ENCODE results near the gene TNFSF9.
"Not testable (repeated sequence)": the region's sequence is repeated elsewhere in the genome, so short reads cannot be mapped to it uniquely, and the experiment has no call there.

DNA sequence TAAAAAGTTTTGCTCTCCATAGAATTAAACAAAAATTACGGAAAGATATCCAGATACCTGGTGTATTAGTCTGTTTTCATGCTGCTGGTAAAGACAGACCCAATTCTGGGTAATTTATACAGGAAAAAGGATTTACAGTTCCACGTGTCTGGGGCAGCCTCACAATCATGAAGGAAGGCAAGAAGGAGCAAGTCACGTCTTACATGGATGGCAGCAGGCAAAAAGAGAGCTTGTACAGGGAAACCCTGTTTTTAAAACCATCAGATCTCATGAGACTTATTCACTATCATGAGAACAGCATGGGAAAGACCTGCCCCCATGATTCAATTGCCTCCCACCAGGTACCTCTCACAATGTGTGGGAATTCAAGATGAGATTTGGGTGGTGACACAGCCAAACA lies 35.9 kb downstream of the TNFSF9 start:
- TF ChIP-seq PAX5 (IDR thresholded peaks at IDR 0.05; ENCODE audit: insufficient read depth, low read length, severe bottlenecking); POLR2A (IDR thresholded peaks at IDR 0.05; ENCODE audit: low read depth, low read length); SPI1 (IDR thresholded peaks at IDR 0.05; ENCODE audit: low read depth, low read length); POLR2AphosphoS5 (IDR thresholded peaks at IDR 0.05; ENCODE audit: low read depth, low read length); TAF1 (IDR thresholded peaks at IDR 0.05; ENCODE audit: low read depth, low read length); POU2F2 (IDR thresholded peaks at IDR 0.05; ENCODE audit: low read depth, low read length): not testable (repeated sequence)
